Stimulated activated CD4-positive, alpha-beta T cell treated with anti-CD3 and anti-CD28 coated beads, Interleukin-2, amount 100 ng/mL, for 24 hours (primary cell): ENCODE data around the gene PEX1.
"Not testable (repeated sequence)": the region's sequence is repeated elsewhere in the genome, so short reads cannot be mapped to it uniquely, and the experiment has no call there.

Source experiments
- DNase-seq, 2 donors: peaks; one replicate each; pipeline ENCODE4 v3.0.0-alpha.2; 2020

Gene PEX1

DNA sequence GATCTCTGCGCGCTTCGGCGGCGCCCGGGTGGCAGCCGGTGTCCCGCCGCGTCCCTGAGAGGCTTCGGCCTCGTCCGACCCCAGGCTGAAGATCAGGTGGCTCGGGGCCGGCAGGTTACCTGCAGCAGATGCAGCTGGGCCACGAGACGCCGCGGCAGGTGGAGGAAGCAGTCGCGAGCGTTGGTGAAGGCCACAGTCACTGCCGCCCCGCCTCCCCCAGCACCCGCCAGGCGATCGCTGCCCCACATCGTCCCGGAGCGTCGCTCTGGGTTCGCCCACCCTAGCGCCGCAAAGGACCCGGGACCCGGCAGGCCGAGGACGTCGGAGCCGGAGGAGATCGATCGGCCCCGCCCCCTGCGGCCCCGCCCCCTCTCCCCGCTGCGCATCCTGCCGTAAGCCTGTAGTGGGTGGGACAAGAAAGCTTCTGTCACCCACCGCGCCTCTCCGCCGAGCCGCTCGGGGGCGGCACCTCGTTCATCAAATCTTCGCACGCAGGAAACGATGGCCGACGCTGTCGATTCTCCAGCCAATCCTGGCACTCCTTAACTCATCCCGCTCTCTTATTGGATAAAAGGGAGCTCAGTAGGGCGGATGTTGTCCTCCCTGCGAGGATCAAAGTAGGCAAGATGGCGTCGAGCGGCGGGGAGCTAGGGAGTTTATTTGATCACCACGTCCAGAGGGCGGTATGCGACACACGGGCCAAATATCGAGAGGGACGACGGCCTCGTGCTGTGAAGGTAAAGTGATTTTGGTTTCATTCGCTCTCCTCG lies at the start of gene PEX1, which contains the start of gene RBM48:
Gene PEX1 (minus strand): TSS at position 333 of the 770 bp plus-strand sequence. CDS start 85 bp downstream, at position 248.
Gene RBM48 (plus strand): TSS at position 608 of the 770 bp plus-strand sequence. CDS start 19 bp downstream, at position 627.
- peak; percentile 92 to 93 for DNase-seq

DNA sequence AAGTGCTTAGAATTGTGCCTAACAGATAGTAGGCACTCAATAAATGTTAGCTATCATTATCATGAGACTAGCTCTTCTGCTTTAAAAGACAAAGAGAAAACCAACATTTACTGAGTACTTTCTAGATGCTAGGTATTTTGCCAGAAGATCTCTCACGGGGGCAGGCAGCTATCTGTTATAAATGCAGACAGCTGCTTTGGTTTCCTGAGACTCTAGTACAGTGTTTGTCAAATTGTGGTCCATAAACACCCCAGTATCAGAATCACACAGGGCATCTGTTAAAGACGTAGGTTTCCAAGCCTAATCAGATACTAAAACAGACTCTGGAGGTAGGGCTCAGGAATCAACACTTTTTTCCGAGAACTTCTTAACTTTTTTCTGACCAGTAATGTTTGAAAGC lies 48.0 kb upstream of the PEX1 start:
- DNase-seq = no peak

DNA sequence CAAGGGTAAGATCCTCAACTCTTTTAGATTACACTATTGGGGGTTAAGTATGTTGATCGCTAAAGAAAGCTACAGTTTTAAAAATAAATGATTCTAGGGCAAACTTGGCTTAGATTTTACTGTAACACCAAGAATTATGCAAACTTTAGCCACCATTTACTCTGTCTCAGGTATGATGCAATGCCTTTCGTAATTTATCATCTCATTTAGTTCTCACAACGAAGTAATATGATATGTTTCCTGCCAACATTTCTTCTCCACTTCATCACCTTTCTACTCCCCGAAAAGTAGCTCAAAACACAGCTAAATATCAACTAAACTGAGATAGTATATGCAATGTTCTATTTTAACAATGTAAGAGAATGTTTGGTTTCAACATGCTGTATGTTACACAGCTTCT lies 40.8 kb upstream of the PEX1 start:
- no peak for DNase-seq

DNA sequence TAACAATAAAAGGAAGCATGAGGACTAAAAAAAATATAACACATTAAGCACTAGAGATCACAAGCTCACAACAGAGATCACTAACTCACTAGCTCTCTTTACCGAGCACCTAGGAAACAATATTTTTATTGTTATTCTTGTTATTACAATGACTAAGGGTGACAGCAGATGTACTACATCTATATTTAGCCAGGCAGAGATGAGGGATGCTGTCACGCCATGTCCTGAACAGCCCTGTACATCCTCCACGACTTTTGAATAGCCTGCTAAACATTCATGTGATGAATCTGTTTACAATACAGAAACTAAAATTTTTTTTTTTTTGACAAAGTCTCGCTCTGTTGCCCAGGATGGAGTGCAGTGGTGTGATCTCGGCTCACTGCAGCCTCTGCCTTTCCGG lies 39.1 kb upstream of the PEX1 start:
- no peak for DNase-seq

DNA sequence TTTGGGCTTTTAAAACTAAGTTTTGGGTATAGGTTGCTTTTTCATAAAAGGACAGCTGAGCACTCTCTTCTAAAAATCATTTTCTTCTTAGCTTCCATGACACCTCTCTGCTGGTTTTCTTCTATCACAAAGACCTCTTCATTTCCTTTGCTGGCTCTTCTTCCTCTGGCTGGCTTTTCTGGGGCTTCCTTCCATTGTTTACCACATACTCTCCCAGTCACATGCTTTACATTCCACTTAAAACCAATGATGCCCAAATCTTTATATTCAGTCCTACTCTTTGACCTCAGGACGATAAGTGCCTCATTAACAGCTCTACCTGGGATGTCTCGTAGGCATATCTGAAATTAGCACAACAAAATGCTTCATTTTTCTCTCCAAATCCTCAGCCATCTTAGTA lies 35.0 kb upstream of the PEX1 start:
- no peak for DNase-seq

DNA sequence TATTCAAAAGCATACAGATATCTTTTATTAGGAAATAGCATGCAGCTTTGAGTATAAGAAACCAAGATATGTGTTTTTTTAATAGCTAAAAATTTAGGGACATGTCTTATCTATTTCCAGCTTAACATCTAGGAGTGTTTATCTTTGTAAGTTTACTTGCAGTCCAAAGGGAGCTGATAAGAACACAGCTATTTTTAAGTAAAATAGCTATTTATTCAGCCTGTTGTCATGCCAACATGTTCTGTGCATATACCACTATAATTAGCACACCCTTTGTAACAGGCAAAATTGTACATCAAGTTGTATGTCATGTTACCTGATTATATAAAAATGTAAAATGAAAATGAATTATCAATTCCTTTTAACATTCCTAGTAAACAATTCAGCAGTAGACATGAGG lies 32.3 kb upstream of the PEX1 start:
- DNase-seq = no peak

DNA sequence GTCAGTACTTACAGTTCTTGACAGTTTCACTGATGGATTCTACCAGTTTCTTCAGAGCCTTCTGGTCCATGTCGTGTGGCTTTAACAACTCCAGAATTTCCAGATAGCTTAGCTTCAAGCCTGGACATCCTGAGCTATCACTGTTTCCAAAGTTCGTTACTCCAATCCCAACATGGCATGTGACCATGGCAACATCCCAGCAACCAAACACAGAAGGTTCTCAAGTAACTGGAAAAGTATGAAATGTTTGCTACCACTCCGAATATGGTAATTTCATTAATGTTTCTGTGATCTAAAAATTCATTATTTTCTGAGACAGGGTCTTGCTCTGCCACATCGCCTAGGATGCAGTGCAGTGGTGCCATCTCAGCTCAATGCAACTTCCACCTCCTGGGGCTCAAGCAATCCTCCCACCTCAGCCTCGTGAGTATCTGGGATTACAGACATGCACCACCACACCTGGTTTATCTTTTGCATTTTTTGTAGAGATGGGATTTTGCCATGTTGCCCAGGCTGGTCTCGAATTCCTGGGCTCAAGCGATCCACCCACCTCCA lies 29.6 kb upstream of the PEX1 start:
- no peak for DNase-seq

DNA sequence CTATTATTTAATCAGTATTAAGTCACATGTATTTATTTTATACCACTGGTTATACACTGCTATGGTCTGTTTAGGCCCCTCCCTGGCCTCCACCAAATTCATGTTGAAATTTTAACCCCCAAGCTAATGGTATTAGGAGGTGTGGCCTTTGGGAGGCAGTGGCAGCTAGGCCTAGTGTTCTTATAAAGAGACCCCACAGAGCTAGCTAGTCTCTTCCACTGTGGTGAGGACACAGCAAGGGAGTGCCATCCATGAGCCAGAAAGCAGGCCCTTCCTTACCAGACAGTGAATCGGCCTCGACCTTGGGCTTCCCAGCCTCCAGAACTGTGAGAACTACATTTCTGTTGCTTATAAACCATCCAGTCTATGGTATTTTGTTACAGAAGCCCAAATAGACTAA lies 28.9 kb upstream of the PEX1 start:
- no peak for DNase-seq

DNA sequence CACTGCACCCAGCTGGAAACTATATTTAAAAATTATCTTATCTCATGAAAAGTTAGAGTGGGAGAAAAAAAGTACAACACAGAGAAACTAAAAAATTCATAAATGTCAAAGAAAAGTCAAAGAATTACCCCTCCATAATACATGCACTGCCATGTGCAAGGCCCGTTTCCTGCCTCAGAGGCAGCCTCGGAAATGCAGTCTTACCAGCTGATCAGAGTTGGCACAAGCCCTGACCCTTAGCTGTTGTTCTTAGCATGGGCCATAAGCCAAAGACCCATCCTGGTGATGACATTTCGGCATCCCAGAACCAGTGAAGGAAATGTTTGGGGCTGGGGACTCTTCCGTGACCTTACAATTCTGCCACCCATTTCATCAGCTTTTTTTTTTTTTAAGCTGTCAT lies 21.9 kb upstream of the PEX1 start:
- no peak for DNase-seq

DNA sequence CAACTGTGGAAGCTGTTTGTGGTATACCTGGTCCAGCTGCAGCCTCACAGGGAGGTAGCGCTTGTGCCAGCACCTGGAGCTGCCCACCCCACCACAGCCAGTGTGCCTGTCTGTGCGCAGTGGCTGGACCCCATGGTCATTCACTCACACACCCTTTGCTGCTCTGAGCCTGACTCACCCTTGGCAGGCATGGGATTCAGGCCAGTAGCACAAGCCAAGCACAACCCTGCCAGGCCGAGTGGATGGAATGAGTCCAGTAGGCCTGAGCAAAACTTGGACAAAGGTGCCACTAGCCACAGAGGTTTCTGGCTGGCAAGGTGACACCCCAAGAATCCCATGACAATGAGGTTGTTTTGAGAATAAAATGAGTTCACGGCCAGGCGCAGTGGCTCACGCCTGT lies 19.3 kb upstream of the PEX1 start:
- DNase-seq = no peak

DNA sequence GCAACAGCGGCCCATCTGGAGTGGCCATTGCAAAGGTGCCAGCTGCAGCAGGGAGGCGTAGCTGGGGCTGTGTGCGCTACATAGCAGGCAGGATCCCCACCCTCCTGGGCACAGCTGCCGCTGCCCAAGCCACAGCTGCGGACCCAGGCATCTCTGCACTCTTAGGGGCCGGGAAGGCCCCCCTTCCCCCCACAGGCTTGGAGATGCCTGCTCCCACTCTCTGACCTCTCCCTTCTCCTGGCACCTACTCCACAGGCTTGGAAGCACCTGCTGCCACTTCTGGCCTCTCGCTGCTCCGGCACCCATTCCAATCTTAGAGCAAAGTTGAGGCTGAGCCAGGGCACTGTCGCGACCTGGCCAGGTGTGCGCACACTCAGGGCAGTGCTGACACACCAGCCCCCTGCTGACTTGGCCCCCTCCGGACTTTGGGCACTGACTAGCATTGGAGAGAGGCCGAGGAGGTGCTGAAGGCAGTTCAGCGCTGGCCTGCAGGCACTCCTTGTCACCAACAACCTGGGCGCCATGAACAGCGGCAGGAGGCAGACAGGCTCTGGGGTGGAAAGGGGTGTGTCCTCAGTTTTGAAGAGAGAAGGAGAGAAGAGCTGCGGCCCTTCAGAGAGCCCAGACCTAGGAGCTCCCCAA lies 18.7 kb upstream of the PEX1 start:
- no peak for DNase-seq

DNA sequence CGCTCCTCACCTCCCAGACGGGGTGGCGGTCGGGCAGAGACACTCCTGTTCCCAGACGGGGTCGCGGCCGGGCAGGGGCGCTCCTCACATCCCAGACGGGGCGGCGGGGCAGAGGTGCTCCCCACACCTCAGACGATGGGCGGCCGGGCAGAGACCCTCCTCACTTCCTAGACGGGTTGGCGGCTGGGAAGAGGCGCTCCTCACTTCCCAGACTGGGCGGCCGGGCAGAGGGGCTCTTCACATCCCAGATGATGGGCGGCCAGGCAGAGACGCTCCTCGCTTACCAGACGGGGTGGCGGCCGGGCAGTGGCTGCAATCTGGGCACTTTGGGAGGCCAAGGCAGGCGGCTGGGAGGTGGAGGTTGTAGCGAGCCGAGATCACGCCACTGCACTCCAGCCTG lies 16.8 kb upstream of the PEX1 start:
- DNase-seq = not testable (repeated sequence)

DNA sequence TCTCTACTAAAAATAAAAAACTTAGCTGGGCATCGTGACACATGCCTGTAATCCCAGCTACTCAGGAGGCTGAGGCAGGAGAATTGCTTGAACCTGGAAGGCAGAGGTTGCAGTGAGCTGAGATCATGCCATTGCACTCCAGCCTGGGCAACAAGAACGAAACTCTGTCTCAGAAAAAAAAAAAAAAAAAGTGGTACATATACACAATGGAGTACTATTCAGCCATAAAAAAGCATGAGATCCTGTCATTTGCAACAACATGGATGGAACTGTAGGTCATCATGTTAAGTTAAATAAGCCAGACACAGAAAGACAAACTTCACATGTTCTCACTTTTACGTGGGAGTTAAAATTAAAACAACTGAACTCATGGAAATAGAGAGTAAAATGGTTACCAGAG lies 15.2 kb upstream of the PEX1 start:
- not testable (repeated sequence) for DNase-seq

DNA sequence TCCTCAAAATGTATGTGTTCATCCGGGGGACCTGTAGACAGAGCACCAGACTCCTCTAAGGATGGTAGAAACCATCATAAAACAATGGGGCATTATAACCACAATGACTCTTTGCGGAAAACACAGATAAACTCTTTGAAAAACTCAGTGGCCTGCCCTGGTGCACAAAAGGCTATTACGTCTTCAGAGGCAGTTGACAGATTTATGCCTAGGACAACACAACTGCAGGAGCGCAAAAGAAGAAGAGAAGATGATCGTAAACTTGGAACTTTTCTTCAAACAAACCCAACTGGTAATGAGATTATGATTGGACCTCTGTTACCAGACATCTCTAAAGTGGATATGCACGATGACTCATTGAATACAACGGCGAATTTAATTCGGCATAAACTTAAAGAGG lies 6.3 kb upstream of the PEX1 start:
- no peak for DNase-seq

DNA sequence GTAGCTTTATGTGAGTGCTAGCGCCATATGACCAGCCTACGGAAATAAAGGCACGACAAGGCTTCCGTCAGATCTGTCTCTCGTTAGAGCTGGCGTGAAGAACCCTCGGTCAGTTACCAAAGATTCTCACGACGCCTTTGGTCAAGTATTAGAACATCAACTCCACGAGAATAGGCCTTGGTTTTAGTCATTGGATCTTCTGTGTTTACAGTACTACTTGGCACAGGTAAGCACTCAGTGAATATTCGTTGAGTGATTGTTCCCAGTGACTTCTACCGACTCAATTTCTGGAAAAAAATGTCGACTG lies 591 bp upstream of the PEX1 start:
- DNase-seq = no peak

DNA sequence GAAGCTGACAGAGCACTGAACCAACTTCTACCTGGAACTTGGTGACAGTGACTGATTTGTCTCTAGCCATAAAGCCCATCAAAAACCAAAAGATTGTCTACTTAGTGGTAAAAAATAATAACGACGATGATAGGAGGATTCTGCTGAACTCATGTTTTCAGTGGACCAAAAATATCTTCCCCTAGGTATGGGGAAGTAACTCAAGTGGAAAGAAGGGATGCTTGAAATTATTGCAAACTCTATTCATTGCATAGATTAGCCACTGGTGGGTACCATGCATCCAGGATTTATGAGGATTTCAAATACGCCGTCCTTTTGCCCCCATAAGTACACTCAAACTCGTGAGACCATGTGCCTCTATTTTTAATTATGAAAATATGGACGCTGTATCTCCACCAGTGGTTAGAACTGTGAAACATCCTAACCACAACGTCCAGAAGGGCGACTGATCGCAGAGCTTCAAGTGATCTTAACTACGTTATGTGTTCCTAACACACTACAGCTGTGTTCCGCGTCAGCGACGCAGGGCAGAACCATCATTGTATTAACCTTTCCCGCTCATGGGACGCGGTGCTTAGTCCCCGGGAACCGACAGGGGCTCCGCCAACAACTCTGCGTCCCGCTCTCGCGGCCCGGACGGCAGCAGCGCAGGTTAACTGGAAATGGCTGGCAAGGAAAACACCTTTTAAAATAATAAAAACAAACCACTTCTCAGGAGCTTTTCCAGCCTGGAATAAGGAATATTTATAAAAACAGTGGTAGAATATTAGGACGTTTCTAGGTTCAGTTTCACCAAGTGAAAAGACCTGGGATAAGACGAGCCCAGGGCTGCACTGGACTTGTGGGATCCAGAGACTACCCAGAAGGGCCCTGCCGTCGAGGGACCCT lies 776 bp downstream of the PEX1 start:
- peak; percentile 64 to 66 for DNase-seq

DNA sequence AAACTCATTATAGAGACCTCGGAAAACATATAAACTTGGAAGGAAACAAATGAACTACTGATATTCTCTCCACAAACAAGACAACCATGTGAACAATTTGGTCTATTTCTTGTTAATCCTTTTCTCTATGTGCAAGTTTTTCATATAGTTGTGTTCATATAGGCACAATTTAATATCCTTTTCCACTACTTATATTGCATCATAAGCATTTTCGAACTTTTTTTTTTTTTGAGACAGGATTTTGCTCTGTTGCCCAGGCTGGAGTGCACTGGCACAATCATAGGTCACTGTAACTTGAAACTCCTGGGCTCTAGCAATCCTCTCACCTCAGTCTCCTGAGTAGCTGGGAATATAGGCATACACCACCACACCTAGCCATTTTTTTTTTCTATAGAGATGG lies 5.2 kb downstream of the PEX1 start:
- no peak for DNase-seq

DNA sequence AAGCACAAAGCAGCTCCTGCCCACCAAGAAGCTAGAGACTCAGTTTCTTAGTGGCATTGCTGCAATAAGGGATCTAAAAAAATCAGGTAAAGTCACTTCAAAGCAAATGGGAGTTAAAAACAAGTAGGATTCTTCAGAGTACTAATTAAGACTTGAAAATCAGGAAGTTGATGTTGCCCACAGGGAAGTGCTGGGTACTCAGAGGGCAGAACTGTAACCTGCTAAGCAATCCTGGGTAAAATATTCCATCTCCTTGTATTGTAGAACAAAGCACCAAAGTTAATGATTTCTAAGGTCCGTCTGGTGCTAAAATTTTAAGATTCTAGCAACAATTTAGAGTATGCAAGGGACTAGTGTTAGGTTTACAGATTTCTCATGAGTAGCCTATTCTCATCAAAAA lies 8.3 kb downstream of the PEX1 start:
- DNase-seq = no peak

DNA sequence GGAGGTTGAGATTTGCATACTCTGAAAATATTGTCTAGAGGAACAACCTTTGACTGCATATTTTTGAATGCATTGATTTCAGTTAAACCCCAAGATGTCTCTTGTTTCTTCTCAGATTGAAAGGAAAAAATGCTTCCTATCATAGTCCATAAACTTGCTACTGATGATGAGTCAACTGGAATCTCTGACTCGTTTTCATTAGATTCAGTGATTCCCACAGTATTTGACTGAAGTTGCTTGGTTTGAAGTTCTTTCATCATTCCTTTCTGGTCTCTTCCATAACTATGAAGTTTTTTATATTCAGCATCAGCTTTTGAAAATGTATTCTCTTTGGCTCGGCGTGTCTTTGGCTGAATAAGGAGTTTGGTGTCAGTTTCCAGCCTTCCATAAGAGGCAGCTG lies 10.7 kb downstream of the PEX1 start:
- DNase-seq = no peak

DNA sequence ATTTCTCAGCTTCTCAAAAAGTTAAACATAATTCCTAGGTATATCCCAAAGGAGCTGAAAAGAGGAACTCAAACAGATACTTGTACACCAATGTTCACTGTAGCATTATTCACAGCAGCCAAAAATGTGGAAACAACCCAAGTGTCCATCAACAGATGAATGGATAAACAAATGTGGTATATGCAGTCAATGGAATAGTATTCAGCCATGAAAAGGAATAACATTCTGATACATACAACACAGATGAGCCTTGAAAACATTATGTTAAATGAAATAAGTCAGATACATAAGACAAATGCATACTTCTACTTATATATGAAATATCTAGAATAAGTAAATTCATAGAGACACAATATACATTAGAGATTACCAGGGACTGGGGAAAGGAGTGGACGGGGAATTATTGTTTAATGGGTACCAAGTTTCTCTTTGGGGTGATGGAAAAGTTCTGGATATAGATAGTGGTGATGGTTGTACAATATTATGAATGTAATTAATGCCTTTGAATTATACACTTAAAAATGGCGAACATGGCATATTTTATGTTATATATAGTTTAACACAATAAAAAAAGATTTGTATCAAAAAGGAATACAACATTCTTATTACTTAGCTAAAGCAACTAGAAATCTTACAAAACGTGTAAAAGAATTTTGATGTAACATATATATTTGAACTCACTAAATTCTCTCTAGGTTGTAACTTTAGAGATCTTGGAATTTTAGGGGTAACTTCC lies 15.0 kb downstream of the PEX1 start:
- DNase-seq = no peak

DNA sequence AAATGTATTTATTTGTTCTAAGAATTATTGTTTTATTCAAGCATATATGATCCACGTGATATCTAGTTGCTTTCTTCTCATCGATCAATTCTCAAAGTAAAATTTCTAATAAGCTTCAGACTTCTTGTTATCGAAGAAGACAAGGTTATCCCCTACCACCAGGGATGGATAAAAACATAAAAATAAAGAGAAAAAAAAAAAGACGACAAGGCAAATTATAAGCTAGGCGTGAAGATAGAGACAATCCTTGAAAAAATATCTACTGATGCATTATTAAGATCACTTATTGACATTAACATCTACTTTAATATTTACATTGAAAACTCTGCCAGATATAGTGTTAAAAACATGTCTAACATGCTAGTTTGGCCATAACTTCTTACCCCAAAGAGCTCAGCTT lies 19.4 kb downstream of the PEX1 start:
- no peak for DNase-seq

DNA sequence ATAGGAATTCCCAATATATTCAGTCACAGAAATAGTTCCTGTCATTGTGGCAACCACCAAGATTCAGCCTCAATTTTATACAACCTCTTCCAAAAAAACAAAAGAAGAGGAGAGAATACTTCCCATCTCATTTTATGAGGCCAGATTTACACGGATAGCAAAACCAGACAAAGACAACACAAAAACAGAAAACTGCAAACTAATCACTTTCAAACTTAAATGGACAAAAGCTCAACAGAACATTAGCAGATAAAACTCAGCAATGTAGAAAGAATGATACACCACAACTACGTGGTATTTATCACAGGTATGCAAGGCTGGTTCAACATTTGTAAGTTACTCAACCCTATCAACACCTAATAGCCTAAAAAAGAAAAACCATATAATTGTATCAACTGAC lies 22.0 kb downstream of the PEX1 start:
- DNase-seq = no peak

DNA sequence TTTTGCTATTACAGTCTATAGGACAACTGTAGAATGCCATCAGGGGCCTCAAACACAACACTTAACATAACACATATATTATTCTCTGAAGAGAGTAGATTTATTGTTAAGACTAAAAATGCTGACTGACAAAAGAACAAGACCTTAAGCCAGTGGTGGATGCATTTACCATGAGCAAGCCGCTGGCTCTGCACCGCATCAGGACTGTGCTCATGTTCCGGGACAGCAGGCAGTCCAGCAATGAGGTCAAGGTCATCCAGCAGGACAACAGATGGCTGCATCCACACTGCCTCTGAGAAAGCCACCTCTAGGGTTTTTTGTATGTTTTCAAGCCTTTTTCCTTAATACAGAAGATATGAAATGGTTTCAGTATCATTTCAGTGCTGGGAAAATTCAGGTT lies 23.8 kb downstream of the PEX1 start:
- no peak for DNase-seq
